Endothelial cell of hepatic sinusoid (primary cell): ENCODE results near the gene RANBP3.

Experiments used
- in situ Hi-C: cut with HindIII; loops from 2 replicates; pipeline ENCODE4 v1.10.0; 2017; ENCODE audit warnings: low sequenced_read_pairs

The RANBP3 gene

DNA sequence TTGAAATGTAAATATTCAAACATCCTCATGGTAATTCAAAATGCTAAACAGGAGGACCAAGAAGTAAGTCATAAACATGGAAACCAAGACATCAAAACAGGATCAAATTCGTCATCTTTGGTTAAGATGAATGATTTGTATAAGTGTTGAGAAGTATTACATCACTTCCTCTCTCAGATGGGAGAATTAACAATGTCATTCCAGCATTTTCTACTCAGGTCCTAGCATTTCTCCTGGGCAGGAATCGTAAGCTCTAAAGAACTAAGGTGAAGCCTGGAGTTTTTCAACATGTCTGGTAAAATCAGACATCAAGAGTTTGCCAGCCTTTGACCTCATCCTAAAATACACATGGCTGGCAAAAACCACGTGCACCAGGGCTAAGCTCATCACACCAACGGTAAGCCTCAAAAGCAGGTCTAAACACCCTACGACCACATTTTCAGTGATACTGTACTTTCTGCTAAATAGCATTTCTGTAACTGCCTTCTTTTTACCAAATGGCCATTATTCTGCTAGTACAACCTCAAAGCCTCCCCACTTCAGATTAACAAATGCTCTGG is 24.8 kb downstream of the RANBP3 start:
- in situ Hi-C loops, result no loop called here

DNA sequence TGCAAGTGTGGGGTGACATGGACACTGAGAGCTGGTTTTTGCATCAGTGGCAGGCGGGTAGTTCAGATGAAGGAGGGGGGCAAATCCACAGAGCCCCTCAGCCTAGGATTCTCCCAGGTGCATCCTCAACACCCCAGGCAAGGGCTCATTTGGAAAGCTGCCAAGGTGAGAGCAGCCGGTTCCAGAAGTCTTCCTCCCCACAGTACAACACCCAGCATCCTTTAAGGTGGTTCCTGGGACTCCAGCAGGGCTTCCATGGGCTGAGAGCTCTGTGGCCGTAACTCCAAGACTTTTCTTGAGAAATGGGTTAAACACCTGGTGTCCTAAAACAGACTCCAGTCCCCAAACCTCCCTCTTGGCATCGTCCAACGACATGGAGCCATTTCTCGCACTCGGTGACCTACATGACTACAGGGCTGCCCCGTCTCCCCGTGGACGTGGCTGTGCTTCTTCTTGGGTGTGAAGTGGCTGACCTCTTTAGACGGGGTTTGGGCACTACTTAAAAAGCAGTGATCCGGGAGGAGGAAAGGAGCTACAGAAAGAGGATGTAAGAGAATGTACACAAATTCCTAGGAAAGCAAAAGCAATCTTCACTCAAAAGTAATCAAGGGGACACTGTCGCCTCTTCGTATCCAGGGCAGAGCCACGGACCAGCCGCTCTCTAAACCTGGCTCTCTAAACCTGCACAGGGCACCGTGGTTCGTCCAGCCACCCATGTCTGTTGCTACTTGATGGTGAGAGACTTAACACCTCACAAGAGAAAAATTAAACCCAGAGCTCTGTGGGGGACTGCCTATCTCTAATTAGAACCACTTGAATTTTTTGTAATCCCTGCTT is 25.5 kb downstream of the RANBP3 start:
- in situ Hi-C loops, result no loop called here

DNA sequence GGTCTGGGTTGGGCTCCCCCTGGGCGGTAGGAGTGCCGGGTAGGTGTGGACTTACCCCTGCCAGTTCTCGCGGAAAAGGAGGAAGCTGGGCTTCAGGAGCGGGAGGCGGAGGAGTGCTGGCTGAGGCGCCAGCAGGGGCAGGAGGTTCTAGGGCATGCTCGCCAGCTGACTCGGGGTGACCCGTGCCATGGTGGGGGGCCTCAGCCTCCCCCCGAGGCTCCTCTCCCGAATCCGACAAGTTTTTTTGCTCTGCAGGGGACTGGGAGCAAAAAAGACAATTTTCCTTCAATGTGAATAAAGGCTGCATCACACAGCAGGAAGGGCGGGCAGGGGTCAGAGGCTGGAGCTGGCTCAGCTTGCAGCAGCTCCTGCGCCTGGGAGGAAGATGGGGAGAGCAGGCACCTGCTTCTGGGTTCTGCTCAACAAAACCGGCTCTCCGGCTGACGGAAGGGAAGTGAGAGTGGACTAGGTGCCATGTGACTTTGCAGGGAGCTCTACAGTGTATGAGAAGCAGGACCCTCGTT is 26.5 kb downstream of the RANBP3 start:
- in situ Hi-C loops, result no loop called here

DNA sequence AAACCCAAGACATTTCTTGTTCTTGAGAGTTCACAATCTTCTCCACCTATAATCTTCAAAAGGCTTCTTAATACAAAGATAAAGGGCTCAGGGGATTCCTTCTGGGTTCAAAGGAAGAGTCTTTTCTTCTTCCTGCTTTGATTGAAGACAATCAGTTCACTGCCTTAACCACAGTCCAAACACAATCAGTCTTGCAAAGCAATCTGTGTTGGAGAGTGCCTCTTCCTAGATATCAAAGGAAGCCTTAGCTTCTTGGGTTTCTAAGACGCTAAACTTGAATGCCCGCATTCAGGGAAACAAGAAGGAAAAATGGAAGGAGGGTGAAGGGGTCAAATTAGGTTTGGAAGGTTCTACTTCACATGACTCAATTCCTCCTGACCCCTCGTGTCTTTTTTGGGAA is 27.2 kb downstream of the RANBP3 start:
- in situ Hi-C loops, result no loop called here

DNA sequence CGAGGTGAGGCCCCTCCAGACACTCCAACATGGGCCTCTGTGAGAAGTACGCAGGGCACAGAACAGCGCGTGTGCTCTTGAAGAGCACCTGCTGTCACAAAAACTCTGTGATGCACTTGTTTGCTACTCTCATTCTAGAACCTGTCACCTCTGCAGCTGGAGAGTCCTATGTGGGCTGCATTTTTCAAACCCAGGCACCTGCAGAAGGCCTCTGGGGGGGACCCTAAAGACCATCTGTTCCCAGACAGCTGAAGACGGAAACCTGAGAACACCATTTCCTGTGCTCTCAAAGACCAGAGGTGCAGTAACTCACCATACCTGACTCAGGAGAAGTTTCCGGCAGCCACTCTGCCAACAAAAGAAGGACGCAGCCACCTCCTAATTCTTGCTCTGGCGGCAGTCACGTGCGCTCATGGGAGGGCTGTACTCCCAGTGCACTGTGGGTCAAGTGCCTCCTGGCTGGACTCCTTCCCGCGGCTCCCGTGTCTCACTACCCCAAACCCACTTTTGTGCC is 28.1 kb downstream of the RANBP3 start:
- in situ Hi-C loops, result no loop called here

DNA sequence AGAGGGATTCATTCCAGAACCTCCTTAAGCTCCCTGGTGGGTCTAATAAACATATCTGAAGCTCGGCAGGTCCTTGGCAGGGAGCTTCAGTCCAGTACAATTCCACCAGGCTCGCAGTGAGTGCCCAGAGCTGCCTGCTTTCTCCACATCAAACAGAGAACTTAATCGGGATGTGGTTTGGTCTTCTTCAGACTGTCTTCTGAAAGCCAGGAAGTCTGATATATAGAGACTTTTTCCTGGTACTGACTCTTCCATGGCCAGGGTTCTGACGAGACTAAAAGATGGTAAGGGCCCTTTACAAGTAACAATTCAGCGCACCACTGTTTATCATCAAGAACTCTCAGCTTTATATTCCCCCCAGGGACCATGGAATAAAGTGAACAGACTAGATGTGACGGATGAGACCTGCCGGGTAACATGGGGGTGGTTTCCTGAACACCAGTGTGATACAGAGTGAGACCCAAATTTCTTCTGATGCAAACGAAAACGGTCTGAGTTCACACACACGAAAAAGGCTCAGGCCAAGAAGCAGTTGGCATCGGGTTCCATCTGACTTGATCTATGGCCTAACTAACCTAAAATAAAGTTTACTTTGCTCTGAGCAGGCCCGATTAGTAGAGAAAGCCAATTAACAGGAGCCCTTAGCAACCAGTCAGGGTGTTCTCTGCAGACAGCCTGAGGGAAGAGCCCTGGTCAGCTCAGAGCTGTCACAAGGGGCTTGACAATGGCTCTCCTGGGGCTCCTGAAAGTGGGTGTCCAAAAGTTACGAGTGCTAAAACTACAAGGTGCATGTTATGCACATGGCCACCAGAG is 29.0 kb downstream of the RANBP3 start:
- in situ Hi-C loops, result no loop called here

DNA sequence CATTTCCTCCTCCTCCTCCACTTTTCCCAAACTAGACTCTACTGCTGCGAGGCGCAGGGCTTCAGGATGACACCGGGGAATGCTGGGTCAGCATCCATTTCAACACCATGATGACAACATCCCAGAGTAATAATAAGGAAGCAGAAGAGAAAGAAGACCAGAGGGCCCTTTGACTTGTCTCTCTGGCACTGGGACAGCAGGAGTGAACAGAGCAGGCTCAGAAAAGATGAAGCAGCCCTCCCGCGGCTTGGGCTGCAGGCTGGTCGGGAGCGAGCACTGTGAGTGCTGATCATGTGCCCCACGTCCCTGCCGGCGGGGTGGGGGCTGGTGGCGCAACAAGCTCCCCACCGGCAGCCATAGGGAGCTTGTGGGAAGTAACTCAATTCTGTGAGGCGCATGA is 30.5 kb downstream of the RANBP3 start:
- in situ Hi-C loops, result no loop called here

DNA sequence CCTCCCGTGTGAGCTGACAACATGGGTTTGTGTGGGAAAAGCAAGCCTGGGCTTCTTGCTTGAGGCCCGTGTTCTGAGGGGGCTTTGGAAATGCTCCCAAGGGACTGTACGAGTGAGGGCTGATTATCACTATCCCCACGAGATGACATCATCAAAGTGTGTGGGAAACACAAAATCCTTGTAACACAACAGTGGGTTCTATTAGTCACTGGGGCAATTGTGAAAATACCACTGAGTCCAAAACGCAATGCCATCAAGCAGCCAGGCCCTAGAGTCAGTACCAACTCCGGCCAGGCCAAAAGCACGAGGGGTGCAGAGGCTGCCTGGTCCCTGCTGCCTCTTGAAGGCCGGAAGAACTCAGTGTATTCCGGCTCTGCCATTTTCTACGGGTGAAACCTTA is 34.3 kb downstream of the RANBP3 start:
- in situ Hi-C loops, result no loop called here

DNA sequence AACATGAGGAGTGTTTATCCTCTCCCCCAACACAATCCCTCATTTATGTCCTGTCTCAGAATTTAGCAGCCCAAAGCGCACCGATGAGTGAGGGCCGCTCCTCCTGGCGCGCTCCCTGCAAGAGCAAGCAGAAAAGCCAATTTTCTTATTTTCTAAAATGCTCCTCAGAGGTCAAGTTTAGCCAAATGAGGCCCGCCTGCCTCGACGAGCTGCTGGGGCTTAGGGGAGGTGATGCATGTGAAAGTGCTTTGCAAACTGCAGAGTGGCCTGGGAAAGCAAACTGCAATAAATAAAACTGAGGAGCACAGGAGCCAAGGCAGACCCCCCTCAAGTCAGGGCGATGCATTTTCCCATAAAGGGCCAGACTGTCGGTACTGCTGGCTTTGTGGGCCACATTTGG is 34.9 kb downstream of the RANBP3 start:
- in situ Hi-C loops, result no loop called here

DNA sequence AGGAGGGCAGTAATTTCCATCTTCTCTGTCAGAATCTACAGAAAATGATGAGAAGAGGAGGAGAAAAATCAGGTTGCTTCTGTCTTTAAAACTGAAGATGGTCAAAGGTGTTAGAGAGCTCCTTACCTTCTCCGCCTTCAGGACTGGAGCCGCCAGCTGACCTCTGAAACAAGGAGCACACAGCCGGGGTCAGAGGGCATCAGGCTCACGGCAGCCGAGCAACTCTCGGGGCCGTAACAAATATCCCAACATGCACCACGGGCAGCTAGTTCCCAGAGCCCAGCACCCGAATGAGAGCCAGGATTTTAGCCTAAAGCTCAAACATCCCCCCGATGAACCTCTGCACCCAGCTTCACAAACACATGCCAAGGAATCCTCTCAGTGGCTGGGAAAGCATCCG is 36.3 kb downstream of the RANBP3 start:
- in situ Hi-C loops, result no loop called here

DNA sequence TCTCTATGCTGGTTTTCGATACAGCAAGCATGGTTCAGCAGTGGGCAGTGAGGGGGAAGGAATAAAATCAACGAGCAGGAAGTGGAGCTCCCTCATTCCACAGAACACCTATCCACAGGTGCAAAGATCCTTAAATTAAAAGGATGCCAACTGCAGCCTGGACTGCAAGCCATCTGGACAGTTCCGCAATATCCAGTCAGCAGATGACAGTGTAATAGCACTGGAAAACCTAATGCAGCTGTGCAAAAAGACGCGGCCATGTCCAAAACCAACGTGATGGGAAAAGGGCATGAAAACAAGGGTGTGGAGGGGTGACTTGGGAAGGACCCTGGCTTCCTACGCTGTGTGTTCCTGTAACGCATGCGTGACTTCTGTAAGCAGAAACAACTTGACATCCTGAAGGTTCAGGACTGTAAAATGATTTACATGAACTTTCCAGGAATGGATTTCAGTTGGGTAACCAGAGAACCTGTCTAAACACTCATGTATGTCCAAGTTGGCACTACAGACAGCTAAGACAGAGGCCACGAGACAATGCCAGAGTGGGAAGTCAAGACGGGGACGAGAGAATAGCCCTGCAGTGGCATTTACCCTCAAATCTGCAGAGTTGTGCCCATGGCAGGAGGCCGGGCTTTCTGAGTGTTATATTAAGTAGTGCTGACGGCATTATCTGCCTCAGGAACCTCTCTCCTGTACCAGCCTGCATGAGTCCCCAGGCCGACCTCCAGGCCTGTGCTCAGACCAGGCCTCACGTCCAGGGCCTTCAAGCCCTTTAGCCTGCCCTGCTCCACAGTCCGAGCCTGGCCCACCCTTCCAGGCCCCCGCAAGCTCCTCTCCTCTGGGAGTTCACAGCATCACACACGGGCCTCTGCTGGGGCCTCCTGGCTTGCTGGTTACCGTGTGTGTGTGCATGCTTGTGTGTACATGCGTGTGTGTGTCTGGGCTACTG is 37.4 kb downstream of the RANBP3 start:
- in situ Hi-C loops, result no loop called here

DNA sequence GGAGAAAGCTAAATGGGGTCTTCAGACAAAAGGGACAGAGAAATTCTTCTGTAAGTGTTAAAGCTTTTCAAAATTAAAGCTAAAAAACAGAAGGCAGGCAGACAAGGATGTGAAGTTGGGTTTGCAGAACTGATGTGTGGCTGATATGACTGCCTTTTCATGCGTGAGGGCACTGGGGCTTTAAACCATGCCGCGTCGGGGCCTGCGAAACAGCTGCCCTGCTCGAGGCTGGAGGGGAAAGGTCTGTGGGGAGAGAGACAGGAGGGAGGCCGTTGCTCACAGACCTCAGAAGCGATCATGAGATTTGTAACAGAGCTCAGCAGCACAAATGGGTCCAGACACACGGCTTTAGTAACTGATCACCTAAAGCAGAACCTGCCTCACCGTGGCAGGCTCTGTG is 40.4 kb downstream of the RANBP3 start:
- in situ Hi-C loops, result no loop called here

DNA sequence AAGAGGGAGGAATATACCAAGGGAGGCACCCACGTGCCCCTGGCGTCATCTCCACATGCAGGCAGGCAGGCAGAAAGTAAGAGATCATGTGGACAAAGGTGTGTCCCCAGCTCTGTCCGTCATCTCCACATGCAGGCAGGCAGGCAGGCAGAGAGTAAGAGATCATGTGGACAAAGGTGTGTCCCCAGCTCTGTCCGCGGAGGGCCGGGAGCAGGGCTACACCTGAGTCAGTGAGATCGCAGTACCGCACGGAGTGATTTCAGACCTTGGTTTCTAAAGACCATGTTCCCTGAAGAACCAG is 41.7 kb downstream of the RANBP3 start:
- in situ Hi-C loops, result no loop called here

DNA sequence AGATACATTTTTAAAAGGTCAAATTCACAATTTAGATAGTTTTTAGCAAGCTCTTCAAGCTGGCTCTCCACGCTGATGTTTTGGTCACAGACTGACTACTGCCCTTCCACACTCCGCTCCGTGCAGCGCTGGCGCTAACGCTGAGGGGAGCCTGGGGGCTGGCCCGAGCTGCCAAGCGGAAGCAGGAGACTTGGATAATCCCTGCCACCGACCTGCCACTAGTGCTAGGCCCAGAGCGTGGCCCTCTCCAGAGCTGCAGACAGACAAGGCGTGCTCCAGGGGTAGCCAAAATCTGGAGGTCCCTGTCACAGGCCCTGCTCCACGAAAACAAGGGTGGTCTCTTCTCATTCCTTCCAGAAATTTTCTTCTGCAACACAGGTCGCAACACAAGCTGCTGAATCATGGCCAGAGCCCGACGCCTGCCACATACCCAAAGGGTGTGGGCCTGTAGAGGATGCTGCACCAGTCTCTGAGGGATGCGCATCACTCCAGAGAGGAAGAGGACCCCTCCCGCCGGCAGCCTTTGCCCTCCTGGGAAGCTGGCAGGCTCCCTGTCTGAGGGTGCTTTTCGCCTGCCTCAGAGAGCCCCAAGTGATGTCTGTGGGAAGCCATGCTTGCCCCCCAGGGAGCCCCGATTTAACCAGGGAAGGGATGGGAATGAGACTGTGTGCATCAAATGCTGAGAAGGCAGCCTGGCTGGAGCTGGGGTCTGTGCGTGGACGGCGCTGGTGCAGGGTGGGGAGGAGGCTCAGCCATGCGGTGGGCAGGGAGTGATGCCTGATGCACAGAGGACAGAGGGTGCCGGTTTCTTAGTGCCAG is 42.3 kb downstream of the RANBP3 start:
- in situ Hi-C loops, result no loop called here

DNA sequence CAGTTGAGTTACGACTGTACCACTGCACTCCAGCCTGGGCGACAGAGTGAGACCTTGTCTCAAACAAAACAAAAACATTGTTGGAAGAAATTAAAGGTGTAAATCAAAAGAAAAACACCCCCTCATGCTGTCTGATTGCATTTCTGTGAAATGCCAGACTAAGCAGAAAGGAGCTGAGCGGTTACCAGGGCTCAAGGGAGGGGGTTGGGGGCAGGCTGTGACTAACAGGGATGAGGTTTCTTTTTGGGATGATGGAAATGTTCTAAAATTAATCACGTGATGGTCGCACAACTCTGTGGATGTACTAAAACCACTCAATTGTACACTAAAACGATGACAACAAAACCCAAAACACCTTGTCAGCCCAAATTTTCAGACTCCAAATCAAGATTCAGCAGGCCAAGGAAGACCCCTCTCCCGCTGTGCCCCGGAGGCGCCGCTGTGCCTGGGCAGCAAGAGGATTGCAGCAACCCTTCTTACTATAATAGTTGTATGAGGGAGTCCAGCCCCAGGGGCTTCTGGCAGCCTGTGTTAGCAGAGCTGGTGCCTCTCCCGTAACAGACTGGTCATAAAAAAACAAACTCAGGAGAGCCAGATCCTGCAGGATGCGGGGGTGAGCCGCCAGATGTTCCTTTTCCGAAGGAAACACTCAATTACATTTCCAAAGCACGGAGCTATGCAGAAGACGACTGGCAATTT is 43.0 kb downstream of the RANBP3 start:
- in situ Hi-C loops, result loop anchor here (5.0 kb wide), 1 partner anchor 83 kb away; the partner anchor contains the start of gene FUT3

DNA sequence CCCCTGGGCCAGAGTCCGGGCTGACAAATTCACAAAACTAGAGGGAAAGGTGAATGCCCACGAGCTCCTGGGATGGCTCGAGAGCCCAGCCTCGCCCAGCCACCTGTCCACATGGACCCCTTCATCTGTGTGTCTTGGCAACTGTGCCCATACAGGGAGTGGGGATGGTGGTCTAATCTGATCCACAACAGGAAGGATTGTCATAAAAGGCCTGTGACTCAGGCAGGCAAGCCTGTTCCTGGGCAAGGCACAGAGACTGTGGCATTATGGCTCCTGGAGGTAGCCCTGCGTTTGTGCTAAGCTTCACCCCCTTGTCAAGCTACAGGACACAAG is 43.9 kb downstream of the RANBP3 start:
- in situ Hi-C loops, result loop anchor here (5.0 kb wide), 1 partner anchor 82 kb away; the partner anchor contains the start of gene FUT3

DNA sequence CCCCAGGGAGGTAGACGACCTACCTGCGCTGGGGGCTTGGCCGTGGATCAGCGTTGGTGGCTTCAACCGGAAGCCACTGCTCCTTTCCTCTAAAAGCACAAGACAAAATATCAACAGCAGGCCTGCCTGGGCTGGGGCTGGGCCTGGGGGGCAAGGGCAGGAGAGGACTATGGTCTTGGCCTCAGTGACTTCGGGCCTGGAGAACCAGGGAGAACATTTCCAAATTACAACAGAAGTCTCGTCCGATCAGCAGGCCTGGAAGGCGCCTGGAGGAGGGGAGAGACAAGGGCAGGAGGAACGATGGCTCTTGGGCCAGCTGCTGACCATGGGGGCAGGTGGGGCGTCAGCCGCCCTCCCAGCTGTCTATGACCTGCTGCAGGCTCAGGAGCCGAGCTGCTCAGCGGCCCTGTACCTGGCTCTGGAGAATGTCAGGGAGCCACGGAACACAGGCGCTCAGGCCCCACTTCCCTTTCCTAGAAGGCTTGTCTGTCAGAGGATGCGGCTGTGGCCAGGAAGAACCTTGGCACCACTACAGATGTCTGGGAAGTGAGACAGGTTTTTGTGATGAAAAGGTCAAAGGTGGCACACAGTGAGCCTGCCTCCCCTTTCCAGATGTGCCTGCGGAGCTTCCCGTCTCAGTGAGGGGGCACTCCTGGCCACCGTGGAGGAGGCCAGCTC is 44.4 kb downstream of the RANBP3 start:
- in situ Hi-C loops, result loop anchor here (5.0 kb wide), 1 partner anchor 81 kb away; the partner anchor contains the start of gene FUT3

DNA sequence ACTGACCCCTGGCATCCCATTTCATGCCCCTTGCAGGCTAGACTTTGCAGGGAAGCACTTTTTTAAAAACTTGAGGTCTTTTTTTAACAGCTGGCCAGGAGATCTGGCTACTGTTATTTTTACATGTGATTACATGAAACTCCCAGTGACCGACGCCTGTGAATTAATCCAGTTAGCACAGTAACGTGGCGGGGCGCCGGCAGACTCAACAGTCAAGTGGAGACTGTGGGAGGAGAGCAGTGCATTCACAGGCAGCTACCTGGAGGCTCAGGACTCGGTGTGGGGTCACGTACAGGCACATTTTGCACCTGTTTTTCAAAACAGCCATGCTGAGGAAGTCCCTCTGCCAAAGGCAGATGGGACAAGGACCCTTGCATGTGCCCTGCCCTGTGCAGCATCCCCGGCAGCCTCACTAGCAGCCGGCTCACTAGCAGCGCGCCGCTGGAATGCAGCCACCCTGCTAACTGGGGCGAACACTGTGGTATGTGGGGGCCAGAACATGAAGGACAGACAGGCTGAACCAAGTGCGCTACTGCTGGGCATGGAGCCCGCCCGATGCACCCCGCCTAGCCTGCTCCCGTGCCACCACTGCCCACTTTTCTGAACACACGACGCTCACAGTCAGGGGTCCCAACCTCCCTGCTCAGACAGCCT is 45.2 kb downstream of the RANBP3 start:
- in situ Hi-C loops, result loop anchor here (5.0 kb wide), 1 partner anchor 80 kb away; the partner anchor contains the start of gene FUT3
